GM19372 (cell line): ENCODE data around the gene ADNP.

Experiments
- ATAC-seq: cut with Tn5 transposase; IDR thresholded peaks from one replicate; pipeline ENCODE4 v1.9.1; 2021; ENCODE audit warnings: mild to moderate bottlenecking, low read depth, moderate library complexity; ENCODE audit not compliant: unreplicated experiment

ADNP gene

GRCh38 chr20:50855498-50856474 lies 75.5 kb downstream of the ADNP start:
- ATAC-seq = no peak

- no peak for ATAC-seq
Observed at GRCh38 chr20:50854506-50855249, 76.6 kb downstream of the ADNP start.

- no peak for ATAC-seq
Observed at GRCh38 chr20:50852085-50852484, 79.2 kb downstream of the ADNP start.

GRCh38 chr20:50850721-50851286 lies 80.4 kb downstream of the ADNP start:
- no peak for ATAC-seq

- ATAC-seq = peak; percentile 49
Observed at GRCh38 chr20:50848846-50849673, 82.2 kb downstream of the ADNP start.

GRCh38 chr20:50848341-50848808 lies 82.9 kb downstream of the ADNP start:
- no peak for ATAC-seq

GRCh38 chr20:50845566-50846215 lies 85.5 kb downstream of the ADNP start:
- ATAC-seq = no peak

GRCh38 chr20:50844430-50845100 lies 86.7 kb downstream of the ADNP start:
- ATAC-seq = peak; percentile 83

GRCh38 chr20:50843331-50844276 lies 87.6 kb downstream of the ADNP start:
- ATAC-seq = no peak

- no peak for ATAC-seq
Observed at GRCh38 chr20:50842821-50843220, 88.4 kb downstream of the ADNP start.
